Measurements from ENCODE around the gene ALKBH2. TPM values are rescaled to one million over a fixed set of nuclear protein-coding genes. Genes with fewer than 3 reads are reported as not detected.

ALKBH2 gene
- total and polyA plus RNA-seq, 2 experiments from 2014 or later: 16.4 to 35.9 TPM

GRCh38 chr12:109114644-109115043 lies 21.4 kb upstream of the ALKBH2 start:
- Histone ChIP-seq H2AFZ (no peak overlapping the region), H3K27ac (ENCODE audit: low read depth) (no peak overlapping the region), H3K27me3 (ENCODE audit: insufficient read depth) (no peaks in the 10 kb centered on the region), H3K36me3 (ENCODE audit: insufficient read depth) (no peaks in the 10 kb centered on the region), H3F3A (replicated peaks; ENCODE audit: low read depth) (peaks cover 14% of the 10 kb centered on the region), H3K4me2 (no peak overlapping the region), H3K4me3 (no peak overlapping the region), H3K4me1 (ENCODE audit: insufficient read depth) (peaks cover 9% of the 10 kb centered on the region; the same call in 1 of the 2 replicates), H3K9me2 (ENCODE audit: insufficient read depth) (no peaks in the 10 kb centered on the region), H3K79me2 (replicated peaks; ENCODE audit: insufficient read depth) (no peaks in the 10 kb centered on the region), H4K20me1 (replicated peaks; ENCODE audit: insufficient read depth) (no peaks in the 10 kb centered on the region; the same call in 1 of the 2 replicates)
- H3K4me3 Mint-ChIP-seq: no peak overlapping the region
- peaks cover 31% of the 10 kb centered on the region for H3K4me1 Mint-ChIP-seq
- H3K27me3 Mint-ChIP-seq (ENCODE audit: insufficient read depth, low read depth, poor library complexity): peaks cover 3% of the 10 kb centered on the region
- no peak for DNase-seq (ENCODE audit: low spot score)
- TF ChIP-seq NANOG (IDR thresholded peaks at IDR 0.05; ENCODE audit: borderline replicate concordance) (no peak), CTCF (conservative IDR thresholded peaks at IDR 0.05; ENCODE audit: low read depth in 2 of 2) (no peak), ETS1 (IDR thresholded peaks at IDR 0.05) (no peak), STAT1 (IDR thresholded peaks at IDR 0.05; ENCODE audit: unreplicated experiment) (no peak), ZNF114 (CRISPR knock-in tag; IDR thresholded peaks at IDR 0.05) (no peak), EZH2 (IDR thresholded peaks at IDR 0.05; ENCODE audit: low read depth, unreplicated experiment) (no peak), ZNF462 (CRISPR knock-in tag; IDR thresholded peaks at IDR 0.05) (no peak), POLR2AphosphoS5 (IDR thresholded peaks at IDR 0.05; ENCODE audit: low read depth) (no peak), JUNB (IDR thresholded peaks at IDR 0.05; ENCODE audit: unreplicated experiment) (no peak), EZH2phosphoT487 (IDR thresholded peaks at IDR 0.05; ENCODE audit: unreplicated experiment) (no peak)
- H3K36me3 Mint-ChIP-seq (ENCODE audit: low read depth): peaks cover 13% of the 10 kb centered on the region; the same call in 2 of the 3 replicates
- no peak overlapping the region for H3K27ac Mint-ChIP-seq
- ATAC-seq: no peak
- H3K9me3 Mint-ChIP-seq: no peaks in the 10 kb centered on the region
